Fibroblast of pulmonary artery (primary cell): ENCODE results near the gene MORF4L1.

Source experiments
- DNase-seq: peaks from one replicate; pipeline ENCODE4 v3.0.0-alpha.2; 2010; ENCODE audit warnings: low read depth
- H3K4me3 ChIP-seq: replicated peaks from 2 replicates; pipeline ENCODE4 v1.5.1; 2011; ENCODE audit warnings: low read depth, mild to moderate bottlenecking, control low read depth, low read length, moderate library complexity
- TF ChIP-seq, protein P1 (sequence below): IDR thresholded peaks from 2 replicates; pipeline ENCODE4 v1.5.1; 2011; ENCODE audit warnings: mild to moderate bottlenecking, control low read depth, low read length, inconsistent platforms; ENCODE audit errors: missing control alignments

MORF4L1 gene, protein sequence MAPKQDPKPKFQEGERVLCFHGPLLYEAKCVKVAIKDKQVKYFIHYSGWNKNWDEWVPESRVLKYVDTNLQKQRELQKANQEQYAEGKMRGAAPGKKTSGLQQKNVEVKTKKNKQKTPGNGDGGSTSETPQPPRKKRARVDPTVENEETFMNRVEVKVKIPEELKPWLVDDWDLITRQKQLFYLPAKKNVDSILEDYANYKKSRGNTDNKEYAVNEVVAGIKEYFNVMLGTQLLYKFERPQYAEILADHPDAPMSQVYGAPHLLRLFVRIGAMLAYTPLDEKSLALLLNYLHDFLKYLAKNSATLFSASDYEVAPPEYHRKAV

DNA sequence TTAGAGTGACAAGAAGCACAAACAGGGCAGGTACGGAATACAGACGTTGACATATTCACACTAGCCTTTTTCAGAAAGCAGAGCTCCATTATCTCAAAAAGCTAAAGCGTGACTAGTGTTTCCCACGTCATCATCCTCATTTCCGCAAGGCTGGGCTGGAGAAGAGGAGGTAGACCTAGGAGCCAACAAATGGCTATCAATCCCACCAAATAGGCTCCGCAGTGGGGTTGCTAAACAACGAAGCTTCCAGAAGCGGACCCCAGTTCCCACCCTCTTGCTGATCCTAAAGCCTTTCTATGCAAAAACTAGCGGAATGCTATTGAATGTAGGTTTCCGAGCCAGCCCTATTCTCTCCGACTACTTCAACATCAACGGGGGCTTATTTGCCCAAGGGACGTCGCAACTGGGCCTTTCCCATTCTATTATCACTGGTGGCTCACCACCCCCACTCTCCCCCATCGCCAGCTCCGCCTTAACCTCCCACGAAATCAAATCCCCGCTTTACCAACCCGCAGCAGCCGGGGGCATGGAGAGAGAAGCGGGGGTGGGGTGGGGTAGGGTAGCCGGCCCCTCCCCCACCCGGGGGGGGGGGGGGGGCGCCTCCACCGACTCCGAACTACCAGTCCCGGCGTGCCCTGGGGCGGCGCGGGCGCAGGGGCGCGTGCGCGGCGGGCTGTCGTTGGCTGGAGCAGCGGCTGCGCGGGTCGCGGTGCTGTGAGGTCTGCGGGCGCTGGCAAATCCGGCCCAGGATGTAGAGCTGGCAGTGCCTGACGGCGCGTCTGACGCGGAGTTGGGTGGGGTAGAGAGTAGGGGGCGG is at the start of gene MORF4L1:
Gene MORF4L1, plus strand, starts transcription at position 736 of the 817 bp plus-strand sequence. CDS start 128 bp downstream, outside the sequence.
- H3K4me3 ChIP-seq, result peak within 1 kb of the TSS; percentile 99
- DNase-seq, result peak; percentile 96
- TF ChIP-seq, protein P1, sequence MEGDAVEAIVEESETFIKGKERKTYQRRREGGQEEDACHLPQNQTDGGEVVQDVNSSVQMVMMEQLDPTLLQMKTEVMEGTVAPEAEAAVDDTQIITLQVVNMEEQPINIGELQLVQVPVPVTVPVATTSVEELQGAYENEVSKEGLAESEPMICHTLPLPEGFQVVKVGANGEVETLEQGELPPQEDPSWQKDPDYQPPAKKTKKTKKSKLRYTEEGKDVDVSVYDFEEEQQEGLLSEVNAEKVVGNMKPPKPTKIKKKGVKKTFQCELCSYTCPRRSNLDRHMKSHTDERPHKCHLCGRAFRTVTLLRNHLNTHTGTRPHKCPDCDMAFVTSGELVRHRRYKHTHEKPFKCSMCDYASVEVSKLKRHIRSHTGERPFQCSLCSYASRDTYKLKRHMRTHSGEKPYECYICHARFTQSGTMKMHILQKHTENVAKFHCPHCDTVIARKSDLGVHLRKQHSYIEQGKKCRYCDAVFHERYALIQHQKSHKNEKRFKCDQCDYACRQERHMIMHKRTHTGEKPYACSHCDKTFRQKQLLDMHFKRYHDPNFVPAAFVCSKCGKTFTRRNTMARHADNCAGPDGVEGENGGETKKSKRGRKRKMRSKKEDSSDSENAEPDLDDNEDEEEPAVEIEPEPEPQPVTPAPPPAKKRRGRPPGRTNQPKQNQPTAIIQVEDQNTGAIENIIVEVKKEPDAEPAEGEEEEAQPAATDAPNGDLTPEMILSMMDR, result no peak

DNA sequence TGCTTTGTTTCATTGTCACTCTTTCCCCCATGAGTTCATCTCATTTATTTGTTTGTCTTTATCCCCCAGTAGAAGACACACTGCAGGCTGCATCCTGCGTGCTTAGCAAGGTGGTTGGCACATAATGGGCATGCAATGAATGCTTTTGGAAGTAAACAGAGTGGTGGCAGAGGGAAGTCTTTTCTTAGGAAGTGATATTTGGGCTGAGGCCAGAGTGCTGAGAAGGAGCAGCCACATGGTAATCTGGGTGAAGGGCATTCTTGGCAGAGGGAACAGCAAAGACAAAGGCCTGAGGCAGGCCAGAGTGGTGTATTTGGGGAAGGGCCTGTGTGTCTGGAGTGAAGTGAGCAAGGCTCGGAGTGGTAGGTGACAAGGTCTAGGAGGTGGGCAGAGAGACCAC is 43.8 kb upstream of the MORF4L1 start:
- DNase-seq, result no peak
- no peak overlapping the region for H3K4me3 ChIP-seq
- TF ChIP-seq, protein P1, result no peak

DNA sequence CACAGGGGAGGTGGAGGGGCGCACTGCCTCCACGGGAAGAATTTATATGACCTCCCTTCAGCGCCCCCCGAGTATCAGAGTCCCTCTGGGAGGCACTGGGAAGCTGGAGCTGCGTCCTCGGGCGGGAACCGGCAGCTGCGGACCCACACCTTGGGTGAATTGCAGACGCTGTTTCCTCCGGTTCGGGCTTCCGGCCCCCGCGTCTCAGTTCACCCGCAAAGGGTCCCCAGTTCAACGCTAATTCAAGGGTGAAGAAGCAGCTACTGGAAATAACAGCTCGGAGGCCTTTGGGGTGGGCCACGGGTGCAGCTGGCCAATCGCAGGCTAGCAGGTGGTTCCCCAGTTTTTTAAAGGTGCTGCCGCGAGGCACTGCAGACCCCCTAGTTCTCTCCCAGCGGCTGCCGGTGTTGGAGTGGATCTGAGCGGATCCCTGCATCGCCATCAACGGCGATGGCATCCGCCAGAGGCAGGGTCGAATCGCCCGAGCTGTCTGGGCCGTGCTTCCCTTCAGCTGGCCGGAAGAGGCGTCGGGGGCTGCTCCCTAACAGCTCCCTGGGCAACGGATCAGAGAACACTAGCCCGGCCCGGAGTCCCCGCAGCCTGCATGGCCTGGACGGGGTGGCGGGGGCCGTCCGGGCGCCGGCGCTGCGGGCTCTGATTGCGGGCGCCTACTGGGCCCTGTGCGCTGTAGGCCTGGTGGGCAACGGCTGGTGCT is 42.0 kb upstream of the MORF4L1 start:
- no peak overlapping the region for H3K4me3 ChIP-seq
- TF ChIP-seq, protein P1, result no peak
- DNase-seq, result no peak

DNA sequence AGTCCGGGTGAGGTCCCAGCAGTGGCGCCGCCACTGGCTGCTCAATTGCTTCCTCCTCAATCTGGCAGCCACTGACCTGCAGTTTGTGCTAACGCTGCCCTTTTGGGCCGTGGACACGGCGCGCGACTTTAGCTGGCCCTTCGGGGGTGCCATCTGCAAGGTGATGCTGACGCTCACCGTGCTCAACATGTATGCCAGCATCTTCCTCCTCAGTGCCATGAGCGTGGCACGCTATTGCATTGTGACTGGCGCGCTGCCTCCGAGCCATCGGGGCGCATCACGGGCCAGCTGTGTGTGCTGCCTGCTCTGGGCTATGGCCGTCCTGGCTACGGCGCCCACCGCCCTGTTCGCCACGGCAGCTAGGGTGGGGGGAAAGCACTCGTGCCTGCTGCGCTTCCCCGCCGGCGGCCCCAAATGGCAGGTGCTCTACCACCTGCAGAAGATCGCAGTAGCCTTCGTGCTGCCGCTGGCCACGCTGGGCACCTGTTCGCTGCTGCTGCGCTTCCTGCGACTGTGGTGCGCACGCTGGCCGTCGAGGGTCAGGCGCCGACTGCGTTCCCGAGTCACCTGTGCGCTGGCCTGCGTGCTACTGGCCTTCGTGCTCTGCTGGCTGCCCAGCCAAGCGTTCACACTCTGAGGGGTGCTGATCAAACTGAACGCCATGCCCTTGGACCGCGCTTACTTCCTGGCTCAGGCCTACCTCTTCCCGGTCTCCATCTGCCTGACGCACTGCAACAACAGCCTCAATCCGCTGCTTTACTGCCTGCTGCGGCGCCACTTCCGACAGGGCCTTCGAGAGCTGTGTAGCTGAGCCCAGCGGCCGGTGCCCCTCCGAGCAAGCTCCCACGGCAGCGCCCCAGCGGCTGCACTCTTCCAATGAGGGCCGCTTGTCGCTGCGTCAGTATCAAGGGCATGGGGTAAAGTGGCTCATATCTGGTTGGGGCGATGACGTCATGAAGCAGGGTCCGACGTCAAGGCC is 41.2 kb upstream of the MORF4L1 start:
- TF ChIP-seq, protein P1, result no peak
- no peak for DNase-seq
- no peak overlapping the region for H3K4me3 ChIP-seq

DNA sequence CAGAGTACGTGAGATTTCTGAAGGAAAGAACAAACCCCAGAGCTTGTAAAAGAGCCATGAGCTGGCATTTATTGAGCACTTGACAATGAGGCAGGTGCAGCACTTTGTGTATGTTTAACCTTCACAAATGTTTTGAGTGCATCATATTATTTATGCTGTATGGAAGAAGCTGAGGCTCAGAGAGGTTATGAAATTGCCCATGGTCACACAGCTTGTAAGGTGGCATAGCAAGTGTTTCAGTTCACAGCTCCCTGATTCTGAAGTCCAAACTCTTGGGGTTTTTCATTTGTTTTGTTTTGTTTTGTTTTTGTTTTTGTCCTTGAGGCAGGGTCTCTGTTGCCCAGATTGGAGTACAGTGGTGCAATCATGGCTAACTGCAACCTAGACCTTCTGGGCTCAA is 36.4 kb upstream of the MORF4L1 start:
- DNase-seq, result no peak
- no peak overlapping the region for H3K4me3 ChIP-seq
- TF ChIP-seq, protein P1, result no peak

DNA sequence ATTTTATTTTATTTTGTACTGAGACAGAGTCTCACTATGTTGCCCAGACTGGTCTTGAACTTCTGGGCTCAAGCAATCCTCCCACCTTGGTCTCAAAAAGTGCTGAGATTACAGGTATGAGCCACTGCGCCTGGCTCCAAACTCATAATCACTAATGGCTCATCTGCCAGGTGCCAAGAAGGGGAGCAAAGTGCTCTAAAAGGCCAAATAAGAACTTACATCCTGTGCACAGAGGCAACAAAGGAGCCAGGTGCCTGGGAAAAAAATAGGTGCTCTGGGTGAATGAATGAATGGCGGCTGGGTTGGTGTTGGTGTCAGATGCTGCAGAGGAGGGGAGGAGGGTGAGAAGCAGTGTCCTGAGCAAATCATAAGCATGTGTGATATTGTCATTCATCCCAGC is 35.6 kb upstream of the MORF4L1 start:
- no peak overlapping the region for H3K4me3 ChIP-seq
- TF ChIP-seq, protein P1, result no peak
- DNase-seq, result no peak
